Thyroid gland (tissue), 4 donors: ENCODE results near the gene PTPRG.

Experiments used
- CTCF ChIP-seq, 6 experiments: fragments of 200-600 bp in 3 of 6; fragments of 450-650 bp in 3 of 6; sonication (generic) in 3 of 6; IDR thresholded peaks; one replicate each; pipeline ENCODE4 v1.5.1; 2016 to 2019; ENCODE audit warnings: antibody characterized with exemption in 6 of 6, mild to moderate bottlenecking in 2 of 6, inconsistent platforms in 1 of 6, moderate library complexity in 1 of 6
- POLR2A ChIP-seq, 2 donors: fragments of 450-650 bp; IDR thresholded peaks; one replicate each; pipeline ENCODE4 v1.6.1; 2017; ENCODE audit warnings: antibody characterized with exemption in 2 of 2, mild to moderate bottlenecking in 2 of 2, moderate library complexity in 1 of 2

- TF ChIP-seq CTCF (IDR thresholded peaks at IDR 0.05) (no peak), POLR2A (IDR thresholded peaks at IDR 0.05) (no peak)
Measured at GRCh38 chr3:61610316-61610715, 48.9 kb downstream of the PTPRG start.
